ENCODE data around the gene CEMIP.

DNA sequence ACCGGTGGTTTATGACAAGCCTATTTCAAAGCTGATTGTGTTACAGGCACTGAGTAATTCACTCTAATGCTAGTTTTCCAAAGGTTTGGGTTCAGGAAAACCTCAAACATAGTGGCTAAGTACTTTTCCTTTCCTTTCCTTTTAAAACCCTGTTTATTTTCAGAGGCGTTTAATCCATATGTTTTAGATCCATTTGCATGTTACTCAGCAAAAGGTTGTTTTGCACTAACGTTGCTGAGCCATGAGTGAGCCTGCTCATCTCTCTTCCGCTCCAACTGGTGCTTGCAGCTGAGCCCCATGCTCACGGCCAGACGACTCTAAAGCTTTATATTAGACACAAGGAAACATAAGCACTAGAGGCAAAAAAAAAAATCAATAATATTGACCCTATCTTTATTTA lies 9.4 kb downstream of the CEMIP start:
- TF ChIP-seq, protein P1, sequence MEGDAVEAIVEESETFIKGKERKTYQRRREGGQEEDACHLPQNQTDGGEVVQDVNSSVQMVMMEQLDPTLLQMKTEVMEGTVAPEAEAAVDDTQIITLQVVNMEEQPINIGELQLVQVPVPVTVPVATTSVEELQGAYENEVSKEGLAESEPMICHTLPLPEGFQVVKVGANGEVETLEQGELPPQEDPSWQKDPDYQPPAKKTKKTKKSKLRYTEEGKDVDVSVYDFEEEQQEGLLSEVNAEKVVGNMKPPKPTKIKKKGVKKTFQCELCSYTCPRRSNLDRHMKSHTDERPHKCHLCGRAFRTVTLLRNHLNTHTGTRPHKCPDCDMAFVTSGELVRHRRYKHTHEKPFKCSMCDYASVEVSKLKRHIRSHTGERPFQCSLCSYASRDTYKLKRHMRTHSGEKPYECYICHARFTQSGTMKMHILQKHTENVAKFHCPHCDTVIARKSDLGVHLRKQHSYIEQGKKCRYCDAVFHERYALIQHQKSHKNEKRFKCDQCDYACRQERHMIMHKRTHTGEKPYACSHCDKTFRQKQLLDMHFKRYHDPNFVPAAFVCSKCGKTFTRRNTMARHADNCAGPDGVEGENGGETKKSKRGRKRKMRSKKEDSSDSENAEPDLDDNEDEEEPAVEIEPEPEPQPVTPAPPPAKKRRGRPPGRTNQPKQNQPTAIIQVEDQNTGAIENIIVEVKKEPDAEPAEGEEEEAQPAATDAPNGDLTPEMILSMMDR (IDR thresholded peaks at IDR 0.05), result no peak
- no peak for TF ChIP-seq POLR2AphosphoS5 (IDR thresholded peaks at IDR 0.05)
- TF ChIP-seq EP300 (IDR thresholded peaks at IDR 0.05), result no peak
